Esophagus (tissue), 2 donors: ENCODE results near the gene SLC2A4. TPM values are rescaled to one million over a fixed set of nuclear protein-coding genes. Genes with fewer than 3 reads are reported as not detected.
"Not testable (repeated sequence)": the region's sequence is repeated elsewhere in the genome, so short reads cannot be mapped to it uniquely, and the experiment has no call there.

Experiments used
- H3K27ac ChIP-seq, 2 donors: one replicate each; pipeline ENCODE4 v1.5.1; 2013; ENCODE audit warnings: low read depth in 2 of 2, mild to moderate bottlenecking in 2 of 2, inconsistent platforms in 1 of 2, low read length in 1 of 2, moderate library complexity in 1 of 2
- H3K27me3 ChIP-seq, 2 donors: one replicate each; pipeline ENCODE4 v1.6.1; 2013; ENCODE audit warnings: low read length in 2 of 2, control low read depth in 1 of 2, mild to moderate bottlenecking in 1 of 2; ENCODE audit not compliant: insufficient read depth in 2 of 2, control insufficient read depth in 1 of 2
- H3K36me3 ChIP-seq, 2 donors: one replicate each; pipeline ENCODE4 v1.6.1; 2013; ENCODE audit warnings: low read length in 1 of 2; ENCODE audit not compliant: control insufficient read depth in 2 of 2, insufficient read depth in 2 of 2
- H3K4me1 ChIP-seq, 2 donors: one replicate each; pipeline ENCODE4 v1.6.1; 2013; ENCODE audit warnings: low read length in 1 of 2; ENCODE audit not compliant: control insufficient read depth in 2 of 2, insufficient read depth in 2 of 2
- H3K4me3 ChIP-seq, 2 donors: one replicate each; pipeline ENCODE4 v1.5.1; 2013; ENCODE audit warnings: low read length in 2 of 2, mild to moderate bottlenecking in 2 of 2, low read depth in 1 of 2, moderate library complexity in 1 of 2
- H3K9me3 ChIP-seq, 2 donors: one replicate each; pipeline ENCODE4 v1.6.1; 2013; ENCODE audit warnings: mild to moderate bottlenecking in 2 of 2, low read depth in 1 of 2, low read length in 1 of 2, moderate library complexity in 1 of 2; ENCODE audit not compliant: control insufficient read depth in 2 of 2, insufficient read depth in 1 of 2
- WGBS, 2 donors: extraction: QIAGEN DNeasy Blood & Tissue Kit; methylation state at CpG; one replicate each; pipeline ENCODE4 v1.1.7; 2013; 5-methylcytosine and 5-hydroxymethylcytosine counted together
- polyA plus RNA-seq, 2 donors: library from polyadenylated mRNA; stranded (reverse); fragments of 200-250 nt; gene quantifications; one replicate each; pipeline ENCODE4 v1.2.3, GENCODE V29; 2013
- donor health status: healthy with polysubstance abuse.
- donor health status: Bipolar disorder and iron deficiency.

SLC2A4 gene
- polyA plus RNA-seq, 2 donors: 5.4 to 7.6 TPM

GRCh38 chr17:7337600-7337999 is 56.1 kb downstream of the SLC2A4 start:
- H3K36me3 ChIP-seq, H3K9me3 ChIP-seq, H3K27ac ChIP-seq, H3K27me3 ChIP-seq, H3K4me1 ChIP-seq: not testable (repeated sequence)
- WGBS, 2 donors: 72% methylated on average over 7 of the region's 7 CpGs
- peak overlapping the region in 1 of 2 donors; percentile 24 for H3K4me3 ChIP-seq

Other genes starting within 250 kb of the SLC2A4 start
- gene SLC16A13, start 245.7 kb upstream of the SLC2A4 start, polyA plus RNA-seq: 1 to 10 TPM; 4.8 TPM
- gene SLC16A11, start 237.6 kb upstream of the SLC2A4 start, polyA plus RNA-seq: 1 to 10 TPM; 1.9 to 2.3 TPM
- 1 to 10 TPM; 1.7 to 6.0 TPM for gene CLEC10A, start 201.5 kb upstream of the SLC2A4 start, polyA plus RNA-seq
- under 1 TPM; 0.24 to 1.00 TPM for gene ASGR2, start 166.9 kb upstream of the SLC2A4 start, polyA plus RNA-seq
- 1 to 10 TPM in 1 of 2 donors, under 1 TPM in 1; 0.84 to 2.0 TPM for gene ASGR1, start 102.3 kb upstream of the SLC2A4 start, polyA plus RNA-seq
- 10 to 100 TPM in 1 of 2 donors, 1 to 10 TPM in 1; 3.2 to 11.8 TPM for gene DLG4, start 61.9 kb upstream of the SLC2A4 start, polyA plus RNA-seq
- 100 to 1,000 TPM; 484 to 979 TPM for gene ACADVL, start 61.8 kb upstream of the SLC2A4 start, polyA plus RNA-seq
- gene DVL2, start 47.2 kb upstream of the SLC2A4 start, polyA plus RNA-seq: 10 to 100 TPM; 20.8 to 32.2 TPM
- 10 to 100 TPM; 22.4 to 29.6 TPM for gene PHF23, start 42.3 kb upstream of the SLC2A4 start, polyA plus RNA-seq
- gene GABARAP, start 39.3 kb upstream of the SLC2A4 start, polyA plus RNA-seq: 100 to 1,000 TPM; 354 to 393 TPM
- gene CTDNEP1, start 30.0 kb upstream of the SLC2A4 start, polyA plus RNA-seq: 10 to 100 TPM; 42.4 to 58.5 TPM
- gene ELP5, start 29.5 kb upstream of the SLC2A4 start, polyA plus RNA-seq: 10 to 100 TPM; 14.7 to 39.0 TPM
- 100 to 1,000 TPM; 271 to 275 TPM for gene CLDN7, start 19.2 kb upstream of the SLC2A4 start, polyA plus RNA-seq
- gene YBX2, start 12.9 kb downstream of the SLC2A4 start, polyA plus RNA-seq: 10 to 100 TPM in 1 of 2 donors, 1 to 10 TPM in 1; 2.8 to 13.0 TPM
- gene EIF5A, start 25.9 kb downstream of the SLC2A4 start, polyA plus RNA-seq: 100 to 1,000 TPM; 597 to 599 TPM
- 10 to 100 TPM; 54.5 to 56.5 TPM for gene GPS2, start 33.6 kb downstream of the SLC2A4 start, polyA plus RNA-seq
- 10 to 100 TPM; 15.7 to 32.1 TPM for gene NEURL4, start 47.6 kb downstream of the SLC2A4 start, polyA plus RNA-seq
- 1 to 10 TPM; 5.3 to 9.7 TPM for gene ACAP1, start 54.8 kb downstream of the SLC2A4 start, polyA plus RNA-seq
- 10 to 100 TPM; 39.3 to 75.9 TPM for gene KCTD11, start 70.4 kb downstream of the SLC2A4 start, polyA plus RNA-seq
- under 1 TPM in 1 of 2 donors, not detected in 1; 0.18 TPM for gene TMEM95, start 73.4 kb downstream of the SLC2A4 start, polyA plus RNA-seq
- 1 to 10 TPM; 6.1 to 9.3 TPM for gene TNK1, start 99.4 kb downstream of the SLC2A4 start, polyA plus RNA-seq
- 10 to 100 TPM; 24.7 to 31.0 TPM for gene PLSCR3, start 112.8 kb downstream of the SLC2A4 start, polyA plus RNA-seq
- 100 to 1,000 TPM; 105 to 158 TPM for gene TMEM256, start 122.4 kb downstream of the SLC2A4 start, polyA plus RNA-seq
- gene NLGN2, start 126.1 kb downstream of the SLC2A4 start, polyA plus RNA-seq: 1 to 10 TPM; 4.2 to 5.5 TPM
- not detected for gene SPEM1, start 138.6 kb downstream of the SLC2A4 start, polyA plus RNA-seq
- not detected for gene SPEM2, start 143.9 kb downstream of the SLC2A4 start, polyA plus RNA-seq
- not detected for gene SPEM3, start 147.1 kb downstream of the SLC2A4 start, polyA plus RNA-seq
- 1 to 10 TPM; 6.8 to 9.8 TPM for gene TMEM102, start 153.7 kb downstream of the SLC2A4 start, polyA plus RNA-seq
- 10 to 100 TPM in 1 of 2 donors, 1 to 10 TPM in 1; 5.6 to 16.5 TPM for gene FGF11, start 157.8 kb downstream of the SLC2A4 start, polyA plus RNA-seq
- gene CHRNB1, start 163.3 kb downstream of the SLC2A4 start, polyA plus RNA-seq: 1 to 10 TPM; 7.0 to 7.4 TPM
- 10 to 100 TPM; 15.5 to 19.1 TPM for gene ZBTB4, start 197.9 kb downstream of the SLC2A4 start, polyA plus RNA-seq
- under 1 TPM in 1 of 2 donors, not detected in 1; 0.01 TPM for gene SLC35G6, start 199.7 kb downstream of the SLC2A4 start, polyA plus RNA-seq
- gene POLR2A, start 202.6 kb downstream of the SLC2A4 start, polyA plus RNA-seq: 10 to 100 TPM; 33.8 to 56.6 TPM